LHCN-M2 (cell line): ENCODE measurements around the gene KRT2. TPM values are rescaled to one million over a fixed set of nuclear protein-coding genes. Genes with fewer than 3 reads are reported as not detected.

Source experiments
- DNase-seq: peaks from one replicate; pipeline ENCODE4 v3.0.0-alpha.2; 2012; ENCODE audit warnings: low read depth
- total RNA-seq: library from RNA; depleted of rRNA; stranded (reverse); fragments of >200 nt; gene quantifications from 2 replicates; pipeline ENCODE4 v1.2.3, GENCODE V29; 2014

The KRT2 gene
- total RNA-seq, 1 experiment from 2014 or later = not detected

- DNase-seq = no peak
Measured at GRCh38 chr12:52643233-52644077, 8.6 kb downstream of the KRT2 start.

DNA sequence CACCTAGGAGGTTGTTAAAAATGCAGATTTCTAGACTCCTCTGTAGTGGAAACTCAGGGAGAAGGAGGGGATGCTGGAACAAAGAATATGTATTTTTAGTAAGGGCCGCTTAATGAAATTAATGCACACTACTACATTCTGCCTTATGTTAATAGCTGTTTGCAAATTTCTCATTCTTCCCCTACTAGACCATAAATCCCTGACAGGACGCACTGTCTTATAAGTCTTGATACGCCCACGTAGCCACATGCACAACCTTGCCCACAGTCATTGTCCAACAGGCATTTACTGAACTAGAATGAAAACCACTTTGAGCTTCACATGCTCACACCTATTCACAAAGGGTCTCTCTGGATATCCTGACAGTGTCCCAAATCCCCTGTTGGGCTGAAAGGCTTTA, 10.5 kb downstream of the KRT2 start:
- DNase-seq = no peak

DNA sequence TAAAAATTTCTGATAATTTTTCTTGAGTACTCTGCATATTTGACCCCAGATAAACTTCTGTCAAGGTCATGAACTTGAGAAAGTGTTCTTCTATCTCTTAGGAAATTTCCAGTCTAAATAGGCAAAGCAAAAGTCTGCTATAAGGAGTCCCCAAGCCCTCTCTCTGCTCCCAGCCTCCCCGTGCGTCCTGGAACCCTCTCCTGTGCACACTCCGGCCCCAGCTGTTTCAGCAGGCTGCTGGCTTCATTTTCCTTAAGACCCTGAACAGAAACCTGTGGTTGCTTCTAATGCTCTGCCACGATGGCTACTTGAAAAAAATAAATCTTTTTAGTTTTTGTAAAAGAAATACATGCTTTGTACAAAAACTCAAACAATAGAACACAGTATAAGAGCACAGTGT, 14.7 kb downstream of the KRT2 start:
- no peak for DNase-seq

GRCh38 chr12:52636592-52637258, 15.3 kb downstream of the KRT2 start:
- no peak for DNase-seq

- DNase-seq = no peak
Measured at GRCh38 chr12:52636189-52636588, 15.8 kb downstream of the KRT2 start.

DNA sequence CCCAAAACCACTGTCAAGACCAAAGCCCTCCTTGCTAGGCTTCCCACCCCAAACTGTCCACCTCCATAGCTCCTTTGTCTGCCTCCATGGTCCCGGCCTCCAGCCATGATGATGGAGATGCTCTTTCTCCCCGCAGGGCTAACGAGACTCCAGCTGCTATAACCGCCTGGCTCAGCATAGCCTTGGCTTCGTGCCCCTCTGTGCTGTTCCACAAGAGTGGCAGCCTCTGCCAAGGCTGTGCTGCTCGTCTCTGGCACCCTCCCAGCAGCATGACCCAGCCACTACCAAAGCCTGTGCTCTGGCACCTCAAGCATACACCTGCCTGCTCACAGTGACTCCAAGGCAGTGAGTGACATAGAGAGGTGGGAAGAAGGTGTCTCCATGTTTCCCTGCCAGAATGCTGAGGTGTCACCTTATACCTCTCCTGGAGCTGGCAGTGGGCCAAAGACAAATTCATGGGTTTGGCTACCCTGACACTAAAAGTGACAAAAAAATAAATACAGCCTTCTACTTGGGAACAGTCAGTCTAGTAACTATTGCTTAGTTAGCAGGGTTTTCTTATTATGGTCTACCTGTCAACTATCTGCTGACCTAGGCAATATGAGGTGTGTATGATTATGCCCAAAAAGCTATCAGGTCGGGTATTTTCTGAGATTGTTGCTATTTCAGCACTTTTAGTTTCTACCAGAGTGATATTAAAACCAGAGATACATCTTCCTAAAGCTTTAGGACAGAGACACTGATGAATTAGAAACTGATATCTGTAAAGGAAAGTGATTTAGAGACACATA, 17.6 kb downstream of the KRT2 start:
- DNase-seq = no peak

GRCh38 chr12:52633383-52633782, 18.6 kb downstream of the KRT2 start:
- no peak for DNase-seq

- DNase-seq = no peak
Measured at GRCh38 chr12:52632656-52633055, 19.4 kb downstream of the KRT2 start.

DNA sequence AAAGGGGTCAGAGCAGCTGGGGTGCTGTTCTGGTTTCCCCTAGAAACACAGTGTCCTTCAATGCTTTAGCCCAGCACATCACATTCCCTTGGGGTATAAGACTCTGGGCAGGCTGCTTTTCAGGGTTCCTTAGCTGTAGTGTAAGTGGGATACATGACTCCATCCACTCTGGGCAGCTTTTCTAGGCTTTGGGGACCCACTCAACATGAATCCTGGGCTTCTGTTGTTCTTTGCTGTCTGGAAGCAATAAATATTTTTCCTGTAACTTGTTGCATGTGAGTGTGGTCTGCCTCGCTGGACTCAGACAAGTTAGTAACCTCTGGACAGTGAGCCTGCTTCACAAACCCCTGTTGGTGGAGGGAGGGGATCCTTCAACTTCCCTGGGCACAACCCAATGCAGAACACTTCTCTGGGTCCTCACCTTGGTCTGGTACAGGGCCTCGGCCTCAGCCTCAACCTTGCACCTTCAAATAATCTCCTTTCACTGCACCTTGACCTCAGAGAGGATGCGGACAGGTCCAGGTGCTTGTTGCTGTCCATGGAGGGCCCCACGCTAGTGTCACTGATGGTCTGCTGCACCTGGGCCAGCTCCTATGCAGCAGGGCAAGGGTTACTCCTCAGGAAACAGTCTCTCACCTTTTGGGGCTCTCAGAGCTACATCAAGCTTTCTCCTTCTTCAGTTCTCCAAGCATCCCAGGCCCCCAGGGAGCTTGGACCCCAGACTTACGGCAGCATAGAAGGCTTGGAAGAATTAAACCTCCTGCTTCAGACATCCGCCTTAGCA, 20.1 kb downstream of the KRT2 start:
- DNase-seq = no peak

DNA sequence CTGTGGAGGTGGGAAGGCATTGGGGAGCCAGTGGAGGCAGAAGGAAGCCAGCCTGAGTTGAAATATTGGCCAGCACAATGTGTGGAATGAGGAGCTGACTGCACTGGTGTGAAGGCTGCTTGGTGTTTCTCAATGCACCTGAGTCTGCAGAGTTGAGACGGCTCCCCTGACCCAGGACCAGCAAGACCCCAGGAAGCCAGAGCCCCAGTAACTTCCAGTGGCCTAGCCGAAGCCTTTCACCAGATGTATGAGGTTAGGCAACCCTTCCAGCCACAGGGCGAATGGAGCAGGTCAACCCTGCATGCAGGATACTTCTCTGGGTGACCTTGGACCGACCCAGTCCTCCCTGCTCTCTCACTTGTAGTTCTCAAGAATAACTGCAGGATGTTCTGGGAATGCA, 20.7 kb downstream of the KRT2 start:
- DNase-seq = no peak

GRCh38 chr12:52630599-52631200, 21.3 kb downstream of the KRT2 start:
- DNase-seq = no peak

GRCh38 chr12:52630008-52630500, 22.0 kb downstream of the KRT2 start:
- DNase-seq = no peak

- DNase-seq = no peak
Measured at GRCh38 chr12:52629281-52630007, 22.6 kb downstream of the KRT2 start.

- no peak for DNase-seq
Measured at GRCh38 chr12:52628841-52629240, 23.2 kb downstream of the KRT2 start.

DNA sequence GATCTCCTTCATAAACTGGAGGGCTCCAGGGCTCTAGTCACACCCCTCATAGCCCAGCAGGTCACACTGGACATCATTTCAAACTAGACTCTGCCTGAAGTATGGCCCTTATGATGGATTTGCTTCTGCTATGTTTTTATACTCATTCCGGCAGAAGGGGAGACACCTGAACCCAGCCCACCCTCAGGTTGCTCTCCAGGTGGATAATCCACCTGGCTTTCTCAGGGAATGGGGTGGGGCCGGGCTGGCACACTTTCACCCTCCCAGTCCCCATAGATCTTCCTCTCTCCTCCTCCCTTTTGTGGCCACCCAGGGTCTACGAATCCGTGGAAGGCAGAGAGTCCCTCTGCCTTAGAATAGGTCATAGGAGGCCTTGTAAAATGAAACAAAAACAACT, 23.9 kb downstream of the KRT2 start:
- DNase-seq = no peak

DNA sequence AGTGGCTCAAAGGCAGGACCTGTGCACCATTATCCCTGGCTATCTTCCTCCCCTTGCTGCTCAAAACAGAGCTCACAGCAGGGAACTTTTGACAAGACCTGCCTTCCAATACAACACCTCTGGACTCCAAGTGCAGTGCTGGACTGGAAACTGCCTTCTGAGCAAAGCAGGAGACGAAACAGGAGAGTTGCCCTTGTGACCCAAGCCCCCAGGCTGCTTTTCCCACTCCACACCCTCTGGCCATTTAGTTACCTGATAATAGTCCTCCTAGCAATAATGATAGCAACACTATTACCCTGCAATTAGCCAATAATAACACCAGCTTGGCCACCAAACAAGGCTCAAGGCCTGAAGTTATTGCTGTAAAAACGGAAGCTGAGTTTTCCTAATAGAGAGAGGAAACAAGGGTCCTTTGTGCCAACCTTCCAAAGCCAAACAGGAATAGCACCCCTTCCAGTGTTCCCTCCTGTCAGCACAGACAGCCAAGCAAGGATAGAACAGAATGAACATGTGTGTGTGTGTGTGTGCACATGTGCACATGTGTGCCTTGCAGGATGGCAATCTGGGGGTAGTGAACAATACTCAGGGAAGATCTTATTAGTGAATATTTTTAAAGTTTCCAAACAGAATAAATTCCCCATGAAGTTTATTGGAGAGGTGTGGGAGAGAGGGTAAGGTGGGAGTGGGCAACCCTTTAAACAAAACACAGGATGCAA, 24.5 kb downstream of the KRT2 start:
- no peak for DNase-seq

- DNase-seq = no peak
Measured at GRCh38 chr12:52622349-52622748, 29.7 kb downstream of the KRT2 start.

DNA sequence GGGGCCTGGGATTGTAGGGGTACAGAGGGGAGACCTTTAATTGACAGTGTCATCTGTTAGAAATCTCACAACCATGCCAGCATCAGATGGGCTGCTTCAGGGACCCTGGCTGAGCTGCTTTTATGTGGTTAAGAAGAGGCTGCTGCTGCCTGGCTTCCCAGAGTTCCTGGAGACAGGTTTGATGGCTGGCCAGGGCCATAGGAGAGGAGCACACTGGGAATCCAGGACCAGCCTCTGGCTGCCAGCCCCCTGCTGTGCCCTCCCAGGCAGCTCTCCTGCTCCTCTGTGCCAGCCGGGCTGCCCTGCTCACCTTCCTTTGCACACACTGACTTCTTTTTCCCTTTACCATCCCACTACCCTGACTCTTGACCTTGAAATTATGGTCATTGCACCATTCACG, 33.1 kb downstream of the KRT2 start:
- no peak for DNase-seq

- DNase-seq = no peak
Measured at GRCh38 chr12:52618216-52618615, 33.8 kb downstream of the KRT2 start, which contains the start of gene KRT73. Gene KRT73, minus strand, starts transcription at chr12:52618559. Its CDS starts 35 bp downstream, at chr12:52618524.
